Right ventricle myocardium inferior (tissue), 1 donor: ENCODE results near the gene PAGR1. TPM values are rescaled to one million over a fixed set of nuclear protein-coding genes. Genes with fewer than 3 reads are reported as not detected.

Source experiments
- total RNA-seq: library from RNA; stranded (reverse); fragmentation: NEBNext Ultra II Directional; extraction: Animal tissue kit (Norgen Biotek cat#: 25700); gene quantifications from one replicate; pipeline ENCODE4 v1.2.1, GENCODE V29; 2021
- donor health status: DM: no; HTN: yes; CAD: no; lungs with severe emphysema.

Gene PAGR1
- total RNA-seq, 1 donor from 2014 or later: 15.6 TPM

Other genes starting within 250 kb of the PAGR1 start
- gene SPN, start 152.9 kb upstream of the PAGR1 start, total RNA-seq: 1.3 TPM
- 29.2 TPM for gene QPRT, start 137.0 kb upstream of the PAGR1 start, total RNA-seq
- gene C16orf54, start 70.2 kb upstream of the PAGR1 start, total RNA-seq: 0.73 TPM
- not detected for gene ZG16, start 37.9 kb upstream of the PAGR1 start, total RNA-seq
- 53.3 TPM for gene KIF22, start 25.4 kb upstream of the PAGR1 start, total RNA-seq
- 92.0 TPM for gene MAZ, start 9.6 kb upstream of the PAGR1 start, total RNA-seq
- gene PRRT2, start 4.0 kb upstream of the PAGR1 start, total RNA-seq: 3.2 TPM
- 51.5 TPM for gene MVP, start 4.3 kb downstream of the PAGR1 start, total RNA-seq
- 65.8 TPM for gene CDIPT, start 47.1 kb downstream of the PAGR1 start, total RNA-seq
- gene SEZ6L2, start 83.4 kb downstream of the PAGR1 start, total RNA-seq: 0.43 TPM
- 0.19 TPM for gene ASPHD1, start 84.3 kb downstream of the PAGR1 start, total RNA-seq
- 8.0 TPM for gene KCTD13, start 110.1 kb downstream of the PAGR1 start, total RNA-seq
- 74.4 TPM for gene TMEM219, start 145.9 kb downstream of the PAGR1 start, total RNA-seq
- 32.7 TPM for gene TAOK2, start 157.7 kb downstream of the PAGR1 start, total RNA-seq
- gene HIRIP3, start 179.5 kb downstream of the PAGR1 start, total RNA-seq: 20.2 TPM
- gene INO80E, start 180.1 kb downstream of the PAGR1 start, total RNA-seq: 32.4 TPM
- gene DOC2A, start 194.9 kb downstream of the PAGR1 start, total RNA-seq: 0.35 TPM
- gene C16orf92, start 207.0 kb downstream of the PAGR1 start, total RNA-seq: not detected
- gene TLCD3B, start 215.1 kb downstream of the PAGR1 start, total RNA-seq: not detected
- gene ALDOA, start 249.6 kb downstream of the PAGR1 start, total RNA-seq: 4,126 TPM